IPS DF 19.7 (cell line): ENCODE results near the gene SART3.
A peak's percentile ranks its signal among the peaks of the same experiment; 100 is the strongest.
"Not testable (repeated sequence)": the region's sequence is repeated elsewhere in the genome, so short reads cannot be mapped to it uniquely, and the experiment has no call there.

Experiments used
- DNase-seq: peaks from one replicate; pipeline ENCODE4 v3.0.0-alpha.2; 2013; ENCODE audit warnings: low read depth, low spot score

SART3 gene

GRCh38 chr12:108580531-108580930, 19.6 kb upstream of the SART3 start:
- no peak for DNase-seq

GRCh38 chr12:108578813-108579212, 17.8 kb upstream of the SART3 start:
- DNase-seq, result no peak

GRCh38 chr12:108578264-108578663, 17.3 kb upstream of the SART3 start:
- DNase-seq, result no peak

GRCh38 chr12:108577458-108577857, 16.5 kb upstream of the SART3 start:
- no peak for DNase-seq

- DNase-seq, result no peak
Observed at GRCh38 chr12:108576660-108577234, 15.8 kb upstream of the SART3 start.

GRCh38 chr12:108575199-108575912, 14.4 kb upstream of the SART3 start:
- no peak for DNase-seq

- not testable (repeated sequence) for DNase-seq
Observed at GRCh38 chr12:108574276-108574675, 13.3 kb upstream of the SART3 start.

GRCh38 chr12:108573317-108573716, 12.3 kb upstream of the SART3 start:
- no peak for DNase-seq

GRCh38 chr12:108572166-108572790, 11.3 kb upstream of the SART3 start:
- no peak for DNase-seq

- no peak for DNase-seq
Observed at GRCh38 chr12:108571609-108572165, 10.7 kb upstream of the SART3 start.

GRCh38 chr12:108570743-108571608, 10.0 kb upstream of the SART3 start:
- no peak for DNase-seq

- DNase-seq, result no peak
Observed at GRCh38 chr12:108568338-108569154, 7.6 kb upstream of the SART3 start.

GRCh38 chr12:108567406-108568337, 6.7 kb upstream of the SART3 start:
- no peak for DNase-seq

- no peak for DNase-seq
Observed at GRCh38 chr12:108566452-108566851, 5.5 kb upstream of the SART3 start.

- no peak for DNase-seq
Observed at GRCh38 chr12:108565976-108566375, 5.0 kb upstream of the SART3 start.

GRCh38 chr12:108565146-108565545, 4.2 kb upstream of the SART3 start:
- no peak for DNase-seq

GRCh38 chr12:108564724-108565123, 3.8 kb upstream of the SART3 start:
- no peak for DNase-seq

- no peak for DNase-seq
Observed at GRCh38 chr12:108563804-108564151, 2.8 kb upstream of the SART3 start.

- DNase-seq, result peak; percentile 50
Observed at GRCh38 chr12:108563136-108563803, 2.3 kb upstream of the SART3 start.
